ENCODE measurements around the gene DESI1. TPM values are rescaled to one million over a fixed set of nuclear protein-coding genes. Genes with fewer than 3 reads are reported as not detected.

Gene DESI1
- total and polyA plus RNA-seq, 2 donors (not counting 1 experiment from before 2014, with no cell fraction given), result 17.3 to 26.3 TPM

- Histone ChIP-seq H3K4me3 (ENCODE audit: control extremely low read depth in 1 of 5, extremely low read depth in 1 of 5, insufficient read depth in 1 of 5, low read depth in 2 of 5, low read length in 4 of 5) (no peak overlapping the region), H4K20me1 (ENCODE audit: control insufficient read depth, insufficient read depth, low read length, poor library complexity, severe bottlenecking) (no peaks in the 10 kb centered on the region), H3K27ac (ENCODE audit: low read length in 2 of 2) (no peak overlapping the region), H2AFZ (ENCODE audit: insufficient read depth, low read depth, low read length, poor library complexity, severe bottlenecking) (no peak overlapping the region), H3K4me2 (replicated peaks; ENCODE audit: low read depth, low read length, poor library complexity, severe bottlenecking) (no peak overlapping the region), H3K79me2 (ENCODE audit: control insufficient read depth, insufficient read depth, low read length) (no peaks in the 10 kb centered on the region), H3K4me1 (ENCODE audit: control insufficient read depth in 2 of 2, insufficient read depth in 2 of 2, low read length in 2 of 2) (no peaks in the 10 kb centered on the region), H3K9ac (ENCODE audit: low read length) (no peak overlapping the region), H3K27me3 (replicated peaks in 1 of 4; ENCODE audit: control extremely low read depth in 1 of 4, control insufficient read depth in 3 of 4, insufficient read depth in 4 of 4, low read length in 3 of 4) (no peaks in the 10 kb centered on the region), H3K9me3 (ENCODE audit: control extremely low read depth in 1 of 3, control insufficient read depth in 2 of 3, insufficient read depth in 1 of 3, low read length in 2 of 3) (no peaks in the 10 kb centered on the region), H3K36me3 (replicated peaks in 1 of 2; ENCODE audit: control extremely low read depth in 1 of 2, control insufficient read depth in 1 of 2, extremely low read depth in 1 of 2, insufficient read depth in 2 of 2, low read length in 1 of 2) (peaks cover 0 to 9% of the 10 kb centered on the region in 2 experiments)
- CTCF ChIA-PET, result interaction anchor here (0.6 to 1.3 kb wide), 6 partner anchors 21 to 359 kb away, joined by 3 to 4 read pairs (median 3); partner anchors contain the start of gene POLR3H
- no peak overlapping the region for H3K27ac Mint-ChIP-seq
- H3K4me3 Mint-ChIP-seq, result no peak overlapping the region
- no peaks in the 10 kb centered on the region for H3K27me3 Mint-ChIP-seq
- DNase-seq, result peak; percentile 52
- POLR2A ChIA-PET, result interaction anchor here (0.6 kb wide), 1 partner anchor 219 kb away, joined by 3 read pairs; no protein-coding TSS in a partner anchor
- intact Hi-C loops (cut with micrococcal nuclease), result no loop called here
- ATAC-seq (ENCODE audit: low read depth), result peak; percentile 66
- TF ChIP-seq CTCF (IDR thresholded peaks at IDR 0.05) (peak; percentile 51), EZH2 (IDR thresholded peaks at IDR 0.05; ENCODE audit: borderline replicate concordance, insufficient read depth, low read depth, low read length, poor library complexity, severe bottlenecking) (no peak)
- H3K4me1 Mint-ChIP-seq, result no peaks in the 10 kb centered on the region
- H3K9me3 Mint-ChIP-seq (ENCODE audit: insufficient read depth), result no peaks in the 10 kb centered on the region
- WGBS (ENCODE audit: insufficient coverage), result 74% methylated on average over 13 of the region's 13 CpGs
Observed at GRCh38 chr22:41596776-41597634, 23.8 kb downstream of the DESI1 start.

GRCh38 chr22:41595703-41596102, 25.1 kb downstream of the DESI1 start:
- no peaks in the 10 kb centered on the region for H4K20me1 ChIP-seq (ENCODE audit: control insufficient read depth, insufficient read depth, low read length, poor library complexity, severe bottlenecking)
- no peak overlapping the region for H3K4me3 Mint-ChIP-seq
- H3K4me1 ChIP-seq (ENCODE audit: control insufficient read depth in 2 of 2, insufficient read depth in 2 of 2, low read length in 2 of 2), result no peaks in the 10 kb centered on the region
- H3K9me3 ChIP-seq (ENCODE audit: control extremely low read depth in 1 of 3, control insufficient read depth in 2 of 3, insufficient read depth in 1 of 3, low read length in 2 of 3), result no peaks in the 10 kb centered on the region
- intact Hi-C loops (cut with micrococcal nuclease), result no loop called here
- 96% methylated on average over 4 of the region's 5 CpGs for WGBS (ENCODE audit: insufficient coverage)
- no peak overlapping the region for H3K4me3 ChIP-seq (ENCODE audit: control extremely low read depth in 1 of 5, extremely low read depth in 1 of 5, insufficient read depth in 1 of 5, low read depth in 2 of 5, low read length in 4 of 5)
- H3K27me3 ChIP-seq (replicated peaks in 1 of 4; ENCODE audit: control extremely low read depth in 1 of 4, control insufficient read depth in 3 of 4, insufficient read depth in 4 of 4, low read length in 3 of 4), result no peaks in the 10 kb centered on the region
- no peak overlapping the region for H2AFZ ChIP-seq (ENCODE audit: insufficient read depth, low read depth, low read length, poor library complexity, severe bottlenecking)
- H3K4me1 Mint-ChIP-seq, result no peaks in the 10 kb centered on the region
- H3K27me3 Mint-ChIP-seq, result no peaks in the 10 kb centered on the region
- no peaks in the 10 kb centered on the region for H3K79me2 ChIP-seq (ENCODE audit: control insufficient read depth, insufficient read depth, low read length)
- H3K9me3 Mint-ChIP-seq (ENCODE audit: insufficient read depth), result no peaks in the 10 kb centered on the region
- no peak for ATAC-seq (ENCODE audit: low read depth)
- H3K27ac ChIP-seq (ENCODE audit: low read length in 2 of 2), result no peak overlapping the region
- no peak for DNase-seq
- no peak overlapping the region for H3K4me2 ChIP-seq (replicated peaks; ENCODE audit: low read depth, low read length, poor library complexity, severe bottlenecking)
- no peak overlapping the region for H3K27ac Mint-ChIP-seq
- no peak overlapping the region for H3K9ac ChIP-seq (ENCODE audit: low read length)
- ChIA-PET POLR2A (no interaction called here), CTCF (no interaction called here)
- no peak for TF ChIP-seq CTCF (IDR thresholded peaks at IDR 0.05)
- no peak for TF ChIP-seq EZH2 (IDR thresholded peaks at IDR 0.05; ENCODE audit: borderline replicate concordance, insufficient read depth, low read depth, low read length, poor library complexity, severe bottlenecking)
- peaks cover 0 to 7% of the 10 kb centered on the region in 2 experiments for H3K36me3 ChIP-seq (replicated peaks in 1 of 2; ENCODE audit: control extremely low read depth in 1 of 2, control insufficient read depth in 1 of 2, extremely low read depth in 1 of 2, insufficient read depth in 2 of 2, low read length in 1 of 2)

Measured in B cell (primary cell).